ENCODE results near the gene CGB3. TPM values are rescaled to one million over a fixed set of nuclear protein-coding genes. Genes with fewer than 3 reads are reported as not detected.
A peak's percentile ranks its signal among the peaks of the same experiment; 100 is the strongest.

The CGB3 gene
- total and polyA plus RNA-seq, 12 donors = not detected

GRCh38 chr19:49067554-49067953 is 43.4 kb upstream of the CGB3 start:
- ATAC-seq (no peak), DNase-seq (no peak)
- no peaks in the 10 kb centered on the region for H3K9me3 ChIP-seq
- WGBS, 2 donors = 55 to 64% methylated on average over 3 of the region's 3 CpGs
- peaks cover 0 to 22% (median 9%) of the 10 kb centered on the region in 9 donors for H3K4me1 ChIP-seq
- peaks cover 0 to 95% (median 72%) of the 10 kb centered on the region in 7 donors for H3K27me3 ChIP-seq
- H3K4me3 ChIP-seq = no peak overlapping the region
- TF ChIP-seq, protein P1, sequence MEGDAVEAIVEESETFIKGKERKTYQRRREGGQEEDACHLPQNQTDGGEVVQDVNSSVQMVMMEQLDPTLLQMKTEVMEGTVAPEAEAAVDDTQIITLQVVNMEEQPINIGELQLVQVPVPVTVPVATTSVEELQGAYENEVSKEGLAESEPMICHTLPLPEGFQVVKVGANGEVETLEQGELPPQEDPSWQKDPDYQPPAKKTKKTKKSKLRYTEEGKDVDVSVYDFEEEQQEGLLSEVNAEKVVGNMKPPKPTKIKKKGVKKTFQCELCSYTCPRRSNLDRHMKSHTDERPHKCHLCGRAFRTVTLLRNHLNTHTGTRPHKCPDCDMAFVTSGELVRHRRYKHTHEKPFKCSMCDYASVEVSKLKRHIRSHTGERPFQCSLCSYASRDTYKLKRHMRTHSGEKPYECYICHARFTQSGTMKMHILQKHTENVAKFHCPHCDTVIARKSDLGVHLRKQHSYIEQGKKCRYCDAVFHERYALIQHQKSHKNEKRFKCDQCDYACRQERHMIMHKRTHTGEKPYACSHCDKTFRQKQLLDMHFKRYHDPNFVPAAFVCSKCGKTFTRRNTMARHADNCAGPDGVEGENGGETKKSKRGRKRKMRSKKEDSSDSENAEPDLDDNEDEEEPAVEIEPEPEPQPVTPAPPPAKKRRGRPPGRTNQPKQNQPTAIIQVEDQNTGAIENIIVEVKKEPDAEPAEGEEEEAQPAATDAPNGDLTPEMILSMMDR (IDR thresholded peaks at IDR 0.05) = no peak
- no peak overlapping the region for H3K27ac ChIP-seq
- no peaks in the 10 kb centered on the region for H3K36me3 ChIP-seq
- intact Hi-C loops (cut with DNase I) = no loop called here

DNA sequence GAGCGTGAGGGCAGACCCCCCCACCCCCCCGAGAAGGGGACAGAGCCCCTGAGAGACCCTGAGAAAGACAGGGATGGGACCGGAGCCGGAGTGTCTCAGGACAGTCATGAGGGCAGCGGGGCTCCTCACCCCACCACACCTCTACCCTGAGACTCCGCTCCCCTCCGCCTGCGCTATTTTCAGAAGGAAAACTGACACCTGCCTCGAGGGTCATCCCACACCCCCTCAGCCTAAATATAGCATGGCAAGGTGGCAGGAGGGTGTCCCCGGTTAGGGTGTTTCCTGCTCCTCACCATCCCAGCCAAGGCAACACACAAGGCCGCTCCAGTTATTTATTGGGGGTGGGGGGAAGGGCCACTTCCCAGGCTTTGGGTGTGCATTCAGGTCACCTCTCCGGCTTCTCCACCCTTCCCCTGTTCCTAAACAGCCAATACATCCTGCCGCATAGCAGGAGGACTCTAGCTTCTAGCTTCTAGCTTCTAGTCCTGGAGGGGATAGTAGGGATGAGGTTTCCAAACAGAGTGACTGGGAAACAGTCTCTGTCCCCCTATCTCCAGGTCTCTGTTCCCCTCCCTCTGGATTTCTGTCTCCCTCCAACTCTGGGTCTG is 41.9 kb upstream of the CGB3 start:
- H3K27ac ChIP-seq = no peak overlapping the region
- TF ChIP-seq, protein P1 (IDR thresholded peaks at IDR 0.05) = no peak
- no peak overlapping the region for H3K4me3 ChIP-seq
- ATAC-seq = peak in 1 of 8 donors; percentile 46
- 34 to 35% methylated on average over 12 to 13 of the region's 13 CpGs for WGBS, 2 donors
- peaks cover 0 to 22% (median 9%) of the 10 kb centered on the region in 9 donors for H3K4me1 ChIP-seq
- intact Hi-C loops (cut with DNase I) = no loop called here
- peaks cover 0 to 95% (median 66%) of the 10 kb centered on the region in 7 donors for H3K27me3 ChIP-seq
- no peak for DNase-seq
- H3K36me3 ChIP-seq = no peaks in the 10 kb centered on the region
- H3K9me3 ChIP-seq = no peaks in the 10 kb centered on the region

DNA sequence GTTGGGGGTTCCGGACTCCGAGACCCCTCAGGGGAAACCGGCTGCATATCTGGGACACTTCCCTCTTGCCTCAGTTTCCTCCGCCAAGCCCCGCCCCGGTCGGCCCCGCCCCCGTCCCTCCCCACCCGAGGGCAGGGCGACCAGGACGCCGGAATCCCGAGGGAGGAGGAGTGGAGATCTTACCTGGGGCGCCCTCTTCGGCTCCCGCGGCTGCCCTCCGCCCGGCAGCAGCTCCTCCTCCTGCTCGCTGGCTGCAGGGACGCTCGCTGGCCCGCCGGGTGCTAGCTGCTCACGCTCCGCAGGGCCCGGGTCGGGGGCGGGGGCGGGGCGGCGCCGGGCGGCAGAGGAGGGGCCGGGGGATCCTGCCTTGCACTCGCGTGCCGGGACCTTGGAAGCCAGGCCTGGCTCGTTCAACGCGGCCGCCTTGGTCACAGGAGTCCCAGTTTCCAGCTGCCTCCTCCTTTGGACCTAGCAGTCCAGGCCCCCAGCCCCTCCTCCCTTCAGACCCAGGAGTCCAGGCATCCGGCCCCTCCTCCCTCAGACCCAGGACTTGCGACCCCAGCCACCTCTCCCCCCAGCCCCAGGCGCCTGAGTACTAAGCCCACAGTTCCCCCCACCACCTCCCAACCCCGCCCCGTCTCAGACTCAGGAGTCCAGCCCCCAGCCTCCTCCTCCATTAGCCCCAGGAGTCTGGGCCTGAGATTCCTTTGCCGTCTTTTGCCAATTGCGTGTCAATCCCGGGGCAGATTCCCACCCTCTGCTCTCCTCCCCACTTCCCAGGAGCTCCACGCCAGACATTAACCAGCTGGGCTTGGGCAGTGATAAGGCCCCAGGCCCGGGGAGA is 40.9 kb upstream of the CGB3 start, which contains the start of gene NTF4:
TSS of gene NTF4 (minus strand) at position 51 of the 844 bp plus-strand sequence. CDS start 2,821 bp downstream, outside the sequence.
- TF ChIP-seq, protein P1 (IDR thresholded peaks at IDR 0.05) = no peak
- ATAC-seq = peak in 7 of 8 donors; percentile 25 to 59 (median 41)
- Histone ChIP-seq H3K4me3 (peak within 1 kb of the TSS in 8 of 10 donors; percentile 3 to 42 (median 27)), H3K27me3 (peaks cover 0 to 91% (median 56%) of the 10 kb centered on the region in 7 donors), H3K27ac (no peak within 1 kb of the TSS), H3K36me3 (no peaks in the 10 kb centered on the region), H3K9me3 (no peaks in the 10 kb centered on the region), H3K4me1 (peaks cover 0 to 22% (median 9%) of the 10 kb centered on the region in 9 donors)
- intact Hi-C loops (cut with DNase I) = no loop called here
- WGBS, 2 donors = 3% methylated on average over 43 to 53 of the region's 53 CpGs
- DNase-seq = no peak

DNA sequence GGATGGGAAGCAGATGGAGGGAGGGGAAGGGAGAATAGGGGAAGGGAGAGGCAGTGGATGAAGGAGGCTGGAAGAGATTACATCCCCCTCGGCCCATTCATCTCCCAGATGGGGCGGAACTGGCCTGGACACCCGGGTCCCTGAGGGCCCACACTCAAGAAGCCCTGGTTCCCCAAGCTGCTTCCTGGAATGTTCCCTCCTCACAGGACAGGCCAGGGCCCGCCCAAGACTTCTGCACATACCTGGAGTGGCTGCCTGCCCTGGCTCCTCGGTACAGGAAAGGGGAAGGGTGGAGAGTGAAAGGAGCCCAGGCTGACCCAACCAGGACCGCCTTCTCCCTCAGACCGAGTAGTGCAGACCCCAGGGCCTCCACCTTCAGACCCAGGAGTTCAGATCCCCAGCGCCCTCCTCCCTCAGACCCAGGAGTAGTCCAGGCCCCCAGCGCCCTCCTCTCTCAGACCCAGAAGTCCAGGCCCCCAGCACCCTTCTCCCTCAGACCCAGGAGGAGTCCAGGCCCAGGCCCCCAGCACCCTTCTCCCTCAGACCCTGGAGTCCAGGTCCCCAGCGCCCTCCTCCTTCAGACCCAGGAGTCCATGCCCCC is 40.0 kb upstream of the CGB3 start:
- Histone ChIP-seq H3K4me3 (no peak overlapping the region), H3K27ac (no peak overlapping the region), H3K36me3 (no peaks in the 10 kb centered on the region), H3K27me3 (peaks cover 0 to 83% (median 47%) of the 10 kb centered on the region in 7 donors), H3K4me1 (peaks cover 0 to 22% (median 9%) of the 10 kb centered on the region in 9 donors), H3K9me3 (no peaks in the 10 kb centered on the region)
- DNase-seq = no peak
- peak in 3 of 8 donors; percentile 10 to 47 (median 28) for ATAC-seq
- intact Hi-C loops (cut with DNase I) = no loop called here
- 47 to 54% methylated on average over 10 of the region's 10 CpGs for WGBS, 2 donors
- TF ChIP-seq, protein P1 (IDR thresholded peaks at IDR 0.05) = no peak

Data from heart right ventricle (tissue), 16 donors.